ENCODE data around the gene HEY2. TPM values are rescaled to one million over a fixed set of nuclear protein-coding genes. Genes with fewer than 3 reads are reported as not detected.
"Not testable (repeated sequence)": the region's sequence is repeated elsewhere in the genome, so short reads cannot be mapped to it uniquely, and the experiment has no call there.

HEY2 gene
- total and polyA plus RNA-seq, 2 of the 8 experiments (the other 6 are each of a cell fraction or from before 2014, with no cell fraction given), result 9.1 to 16.2 TPM

GRCh38 chr6:125804866-125805425 lies 55.5 kb downstream of the HEY2 start:
- H2BK15ac ChIP-seq (ENCODE audit: low read length); H3K9me3 ChIP-seq (ENCODE audit: insufficient read depth in 2 of 2, low read depth in 1 of 2, low read length in 1 of 2); H3K4me2 ChIP-seq (ENCODE audit: insufficient read depth in 1 of 2, low read depth in 2 of 2, low read length in 2 of 2); H3K56ac ChIP-seq (replicated peaks; ENCODE audit: insufficient read length, low read depth, low read length); H3K23me2 ChIP-seq (ENCODE audit: low read depth, low read length); H2BK120ac ChIP-seq (replicated peaks; ENCODE audit: low read depth, low read length); H4K8ac ChIP-seq (ENCODE audit: extremely low read depth, insufficient read depth, low read length); H4K20me1 ChIP-seq (replicated peaks in 1 of 2; ENCODE audit: control insufficient read depth in 1 of 2, insufficient read depth in 2 of 2, low read length in 2 of 2); H3K36me3 ChIP-seq (ENCODE audit: control insufficient read depth in 2 of 4, insufficient read depth in 4 of 4, low read length in 3 of 4); H3K9ac ChIP-seq (replicated peaks in 1 of 4; ENCODE audit: extremely low read depth in 1 of 4, low read depth in 3 of 4, low read length in 3 of 4); H2BK20ac ChIP-seq (ENCODE audit: low read length); H2AK5ac ChIP-seq (ENCODE audit: low read depth, low read length); FAIRE-seq; H2AFZ ChIP-seq (ENCODE audit: low read length); H3K4me1 ChIP-seq (replicated peaks in 1 of 4; ENCODE audit: control insufficient read depth in 3 of 4, insufficient read depth in 4 of 4, low read length in 3 of 4); H2BK12ac ChIP-seq (ENCODE audit: low read depth, low read length); H3K27ac ChIP-seq (ENCODE audit: low read depth, low read length); H3K79me1 ChIP-seq (ENCODE audit: low read depth, low read length); H3K79me2 ChIP-seq (ENCODE audit: control insufficient read depth in 1 of 2, insufficient read depth in 2 of 2, low read length in 2 of 2); H4K5ac ChIP-seq (ENCODE audit: insufficient read length, low read depth, low read length); H3K4ac ChIP-seq (replicated peaks; ENCODE audit: insufficient read length, low read depth, low read length); H3K27me3 ChIP-seq (replicated peaks in 1 of 4; ENCODE audit: control insufficient read depth in 3 of 4, extremely low read depth in 1 of 4, insufficient read depth in 3 of 4, low read length in 3 of 4); DNase-seq (ENCODE audit: low read depth in 1 of 2, low spot score in 2 of 2); H3K23ac ChIP-seq (ENCODE audit: insufficient read length); H2BK5ac ChIP-seq (ENCODE audit: low read depth, low read length); H3K4me3 ChIP-seq (ENCODE audit: extremely low read depth in 1 of 4, insufficient read depth in 2 of 4, low read depth in 3 of 4, low read length in 4 of 4); H3K18ac ChIP-seq (ENCODE audit: extremely low read depth, low read length); H4K91ac ChIP-seq (replicated peaks; ENCODE audit: insufficient read length, low read length); H3K14ac ChIP-seq (ENCODE audit: insufficient read length): not testable (repeated sequence)
- WGBS, 2 experiments (ENCODE audit: extremely low coverage in 1 of 2, insufficient coverage in 1 of 2, insufficient read length in 1 of 2, insufficient replicate concordance in 2 of 2, low coverage in 1 of 2, low lambda C conversion rate in 2 of 2, missing lambda C conversion rate in 1 of 2), result 85% methylated on average over 9 of the region's 10 CpGs; no CpG with 5 or more reads in 1 of the 2 experiments
- ChIA-PET POLR2A (ENCODE audit: partially characterized antibody) (interaction anchor here (2.0 kb wide), 1 partner anchor 11 kb away, joined by 5 read pairs; no protein-coding TSS in a partner anchor), CTCF (ENCODE audit: partially characterized antibody) (interaction anchor here (0.7 to 4.5 kb wide), 3 partner anchors 9 to 24 kb away, joined by 3 to 18 read pairs (median 4); partner anchors contain the start of gene NCOA7)
- TF ChIP-seq TEAD4 (IDR thresholded peaks at IDR 0.05; ENCODE audit: low read depth, low read length), result peak; percentile 46; the same call in 1 of the 2 replicates

Measured in H1 (cell line).